Testis (tissue), 2 donors: ENCODE measurements around the gene AASDH.

ENCODE experiments used
- CTCF ChIP-seq, 3 experiments: fragments of 450-650 bp in 2 of 3; fragments of 200-600 bp in 1 of 3; sonication (generic) in 1 of 3; IDR thresholded peaks; one replicate each; pipeline ENCODE4 v1.5.1; 2016 to 2019; ENCODE audit warnings: antibody characterized with exemption in 3 of 3, mild to moderate bottlenecking in 2 of 3, moderate library complexity in 1 of 3
- POLR2A ChIP-seq: fragments of 450-650 bp; IDR thresholded peaks from one replicate; pipeline ENCODE4 v1.6.1; 2017; ENCODE audit warnings: antibody characterized with exemption, mild to moderate bottlenecking, moderate library complexity

- TF ChIP-seq CTCF (IDR thresholded peaks at IDR 0.05) (no peak), POLR2A (no peak)
Observed at GRCh38 chr4:56311299-56311975, 75.9 kb downstream of the AASDH start.
